ENCODE data around the gene TBC1D5.

DNA sequence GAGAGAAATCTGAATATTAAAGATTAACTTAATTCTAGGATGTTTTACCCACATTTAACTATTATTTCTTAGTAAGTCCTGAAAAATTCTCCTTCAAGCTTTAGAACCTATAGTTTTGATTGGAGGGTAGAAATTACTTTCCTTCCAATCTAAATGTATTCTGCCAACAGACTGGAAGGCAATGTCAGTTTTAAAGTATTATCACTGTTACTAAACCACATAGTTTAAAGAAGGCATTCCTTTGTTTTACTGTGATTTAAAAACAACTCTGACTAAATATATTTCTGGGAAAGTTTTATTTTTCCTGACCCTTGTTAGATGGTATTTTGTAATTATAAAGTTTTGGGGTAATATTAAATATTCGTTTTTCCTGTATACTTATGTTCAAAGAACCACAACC lies 382.5 kb downstream of the TBC1D5 start:
- no peak for TF ChIP-seq POLR2A (IDR thresholded peaks at IDR 0.05; ENCODE audit: low read depth, low read length)
- no peak for TF ChIP-seq POLR2AphosphoS5 (IDR thresholded peaks at IDR 0.05; ENCODE audit: low read depth, low read length)
- no peak for TF ChIP-seq TAF1 (IDR thresholded peaks at IDR 0.05; ENCODE audit: low read depth, low read length)
- no peak for TF ChIP-seq PAX5 (IDR thresholded peaks at IDR 0.05; ENCODE audit: insufficient read depth, low read length, severe bottlenecking)
